Measurements from ENCODE around the gene UBP1. TPM values are rescaled to one million over a fixed set of nuclear protein-coding genes. Genes with fewer than 3 reads are reported as not detected.
A peak's percentile ranks its signal among the peaks of the same experiment; 100 is the strongest.

The UBP1 gene
- total RNA-seq, 1 donor = 48.3 TPM

DNA sequence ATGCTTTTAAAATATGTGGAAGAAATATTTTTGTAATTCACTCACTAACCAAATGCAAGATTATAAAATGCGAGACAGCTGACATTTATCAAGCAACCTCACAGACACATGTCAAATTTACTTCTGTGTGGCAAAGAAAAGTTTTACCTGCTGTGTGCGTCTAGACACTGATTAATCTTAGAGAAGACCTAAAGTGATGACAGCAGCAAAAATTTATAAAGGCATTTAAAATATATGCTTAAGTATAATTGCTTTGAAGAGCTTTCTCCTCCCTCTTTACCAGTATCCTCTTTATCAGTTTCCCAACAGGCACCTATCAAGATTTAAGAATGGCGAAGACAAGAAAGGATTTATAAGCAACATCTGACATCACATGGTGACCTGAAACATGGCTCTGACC is 37.3 kb downstream of the UBP1 start:
- H3K4me3 ChIP-seq (ENCODE audit: low read depth, low read length) = no peak overlapping the region
- TF ChIP-seq, protein P1, sequence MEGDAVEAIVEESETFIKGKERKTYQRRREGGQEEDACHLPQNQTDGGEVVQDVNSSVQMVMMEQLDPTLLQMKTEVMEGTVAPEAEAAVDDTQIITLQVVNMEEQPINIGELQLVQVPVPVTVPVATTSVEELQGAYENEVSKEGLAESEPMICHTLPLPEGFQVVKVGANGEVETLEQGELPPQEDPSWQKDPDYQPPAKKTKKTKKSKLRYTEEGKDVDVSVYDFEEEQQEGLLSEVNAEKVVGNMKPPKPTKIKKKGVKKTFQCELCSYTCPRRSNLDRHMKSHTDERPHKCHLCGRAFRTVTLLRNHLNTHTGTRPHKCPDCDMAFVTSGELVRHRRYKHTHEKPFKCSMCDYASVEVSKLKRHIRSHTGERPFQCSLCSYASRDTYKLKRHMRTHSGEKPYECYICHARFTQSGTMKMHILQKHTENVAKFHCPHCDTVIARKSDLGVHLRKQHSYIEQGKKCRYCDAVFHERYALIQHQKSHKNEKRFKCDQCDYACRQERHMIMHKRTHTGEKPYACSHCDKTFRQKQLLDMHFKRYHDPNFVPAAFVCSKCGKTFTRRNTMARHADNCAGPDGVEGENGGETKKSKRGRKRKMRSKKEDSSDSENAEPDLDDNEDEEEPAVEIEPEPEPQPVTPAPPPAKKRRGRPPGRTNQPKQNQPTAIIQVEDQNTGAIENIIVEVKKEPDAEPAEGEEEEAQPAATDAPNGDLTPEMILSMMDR (IDR thresholded peaks at IDR 0.05; ENCODE audit: insufficient read depth, low read length) = no peak
- no peak for DNase-seq (ENCODE audit: low read depth)

DNA sequence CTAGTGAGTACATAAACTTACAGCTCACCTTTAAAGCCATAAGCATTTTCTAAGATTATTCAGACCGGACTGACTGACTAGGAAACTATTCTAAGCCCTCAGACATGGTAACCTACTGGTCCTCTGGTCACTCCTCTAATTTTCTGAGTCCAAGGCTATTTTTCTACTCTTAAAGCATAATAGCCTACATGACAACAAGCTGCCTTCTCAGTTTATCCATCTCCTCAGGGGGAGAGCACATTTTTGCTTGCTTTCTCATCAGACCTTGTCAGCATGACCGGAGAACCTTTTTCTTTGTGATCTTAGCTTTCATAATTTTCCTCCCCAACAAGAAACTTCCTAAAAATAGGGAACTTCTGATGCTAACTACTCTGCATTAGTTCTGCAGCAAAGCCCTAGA is 38.4 kb downstream of the UBP1 start:
- no peak overlapping the region for H3K4me3 ChIP-seq (ENCODE audit: low read depth, low read length)
- no peak for DNase-seq (ENCODE audit: low read depth)
- TF ChIP-seq, protein P1 (IDR thresholded peaks at IDR 0.05; ENCODE audit: insufficient read depth, low read length) = no peak

DNA sequence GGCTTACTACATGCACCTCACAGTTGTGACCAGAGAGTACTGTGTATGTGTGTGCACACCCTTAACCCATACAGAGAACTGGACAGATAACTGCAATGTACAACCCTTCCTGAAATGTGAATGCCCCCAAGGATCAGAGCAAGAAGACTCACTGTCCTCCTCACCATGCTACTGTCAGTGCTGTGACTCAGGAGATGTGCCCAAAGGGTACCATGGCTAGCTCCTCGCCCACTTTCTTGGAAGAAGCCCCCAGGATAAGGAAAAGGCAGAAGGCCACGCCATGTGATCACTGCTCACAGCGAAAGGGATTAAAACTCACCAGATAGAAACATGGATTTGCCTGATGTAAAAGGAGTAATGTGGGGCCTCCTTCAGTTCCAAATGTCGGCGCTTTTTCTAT is 41.8 kb downstream of the UBP1 start:
- H3K4me3 ChIP-seq (ENCODE audit: low read depth, low read length) = no peak overlapping the region
- TF ChIP-seq, protein P1 (IDR thresholded peaks at IDR 0.05; ENCODE audit: insufficient read depth, low read length) = no peak
- DNase-seq (ENCODE audit: low read depth) = no peak

DNA sequence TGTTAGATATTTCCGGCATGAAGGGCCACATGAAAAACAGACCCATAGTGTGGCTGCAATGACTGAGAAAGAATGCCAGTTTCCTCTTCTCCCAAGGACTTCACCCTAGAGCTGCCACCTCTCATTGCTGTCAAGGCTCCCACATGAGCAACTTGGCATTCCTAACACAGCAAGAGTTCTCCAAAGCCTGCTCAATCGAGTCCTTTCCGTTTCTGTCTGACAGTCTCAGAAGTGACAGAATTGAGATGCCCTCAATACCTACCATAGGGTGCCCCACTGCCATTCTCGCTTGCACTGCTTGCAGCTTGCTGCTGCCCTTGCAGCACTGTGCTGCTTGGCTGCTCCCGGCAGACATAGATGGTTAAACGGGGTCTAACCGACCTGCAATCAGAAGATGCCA is 44.3 kb downstream of the UBP1 start:
- H3K4me3 ChIP-seq (ENCODE audit: low read depth, low read length) = no peak overlapping the region
- DNase-seq (ENCODE audit: low read depth) = no peak
- TF ChIP-seq, protein P1 (IDR thresholded peaks at IDR 0.05; ENCODE audit: insufficient read depth, low read length) = no peak

DNA sequence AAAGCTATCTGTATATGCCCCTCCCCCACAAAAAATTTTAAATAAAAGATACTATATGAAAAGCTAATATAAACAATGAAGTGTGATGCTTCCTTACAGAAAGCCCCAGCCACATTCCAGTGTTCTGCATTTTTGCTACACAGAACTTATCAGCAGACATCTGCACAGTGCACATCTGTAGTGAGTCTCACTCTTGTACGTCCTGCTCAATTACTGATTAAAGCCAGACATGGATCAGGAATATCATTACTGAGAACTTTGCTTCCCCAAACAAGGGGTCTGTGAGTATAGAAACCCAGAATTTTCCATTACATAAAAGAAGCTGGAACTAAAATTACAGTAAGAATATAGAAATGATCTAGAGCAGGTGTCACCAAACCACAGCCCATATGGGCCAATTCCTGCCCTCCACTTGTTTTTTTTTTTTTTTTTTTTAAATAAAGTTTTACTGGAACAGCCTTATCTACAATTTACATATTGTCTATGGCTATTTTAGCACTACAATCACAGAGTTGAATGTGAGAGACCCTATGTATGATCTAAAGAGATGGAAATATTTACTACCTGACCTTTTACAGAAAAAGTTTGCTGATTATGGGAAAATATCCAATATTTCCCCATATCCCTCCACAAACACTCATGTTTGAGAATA is 45.7 kb downstream of the UBP1 start:
- TF ChIP-seq, protein P1 (IDR thresholded peaks at IDR 0.05; ENCODE audit: insufficient read depth, low read length) = no peak
- no peak overlapping the region for H3K4me3 ChIP-seq (ENCODE audit: low read depth, low read length)
- no peak for DNase-seq (ENCODE audit: low read depth)

DNA sequence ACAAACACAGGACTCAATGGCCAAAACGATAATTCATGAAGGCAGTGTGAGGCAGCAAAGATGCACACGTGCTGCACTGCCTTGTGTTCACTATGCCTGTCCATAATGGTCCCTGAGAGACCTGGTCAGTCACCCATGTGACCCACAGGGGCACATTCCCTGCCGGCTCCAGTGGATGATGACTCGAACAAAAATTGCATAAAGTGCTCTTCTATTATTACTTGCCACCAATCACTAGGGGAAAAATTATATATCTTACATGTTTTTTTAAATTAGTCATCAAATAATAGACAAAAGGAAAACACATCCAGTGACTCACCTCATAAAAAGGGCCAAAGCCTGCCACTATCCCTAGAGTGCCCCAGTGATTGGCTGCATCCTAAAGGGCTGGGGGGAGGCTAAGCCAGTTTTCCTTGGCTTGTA is 47.5 kb downstream of the UBP1 start:
- TF ChIP-seq, protein P1 (IDR thresholded peaks at IDR 0.05; ENCODE audit: insufficient read depth, low read length) = no peak
- DNase-seq (ENCODE audit: low read depth) = peak; percentile 94
- no peak overlapping the region for H3K4me3 ChIP-seq (ENCODE audit: low read depth, low read length)

DNA sequence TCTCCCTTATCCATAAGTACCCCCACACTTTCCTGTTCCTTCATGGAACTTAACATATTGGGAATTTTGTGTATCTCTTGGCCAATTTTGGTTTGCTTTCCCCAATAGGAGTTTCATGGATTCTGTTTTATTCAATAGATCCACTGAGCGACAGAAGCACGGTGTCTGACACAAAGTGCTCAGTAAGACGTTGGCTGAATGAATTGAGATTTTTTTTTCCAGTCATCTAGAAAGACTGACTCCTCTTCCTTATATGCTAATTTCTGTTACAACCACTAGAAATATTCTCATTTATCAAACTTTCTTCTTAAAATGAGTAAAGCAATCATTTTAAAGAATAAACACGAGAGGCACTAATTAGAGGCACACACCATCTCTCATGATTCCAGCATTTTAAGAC is 48.1 kb downstream of the UBP1 start:
- H3K4me3 ChIP-seq (ENCODE audit: low read depth, low read length) = no peak overlapping the region
- TF ChIP-seq, protein P1 (IDR thresholded peaks at IDR 0.05; ENCODE audit: insufficient read depth, low read length) = no peak
- DNase-seq (ENCODE audit: low read depth) = no peak
